GM19238 (cell line): ENCODE results near the gene CHST12.
"Not testable (repeated sequence)": the region's sequence is repeated elsewhere in the genome, so short reads cannot be mapped to it uniquely, and the experiment has no call there.

Experiments
- DNase-seq: peaks from one replicate; pipeline ENCODE4 v3.0.0; 2011; ENCODE audit warnings: low spot score; ENCODE audit not compliant: insufficient read length

CHST12 gene

DNA sequence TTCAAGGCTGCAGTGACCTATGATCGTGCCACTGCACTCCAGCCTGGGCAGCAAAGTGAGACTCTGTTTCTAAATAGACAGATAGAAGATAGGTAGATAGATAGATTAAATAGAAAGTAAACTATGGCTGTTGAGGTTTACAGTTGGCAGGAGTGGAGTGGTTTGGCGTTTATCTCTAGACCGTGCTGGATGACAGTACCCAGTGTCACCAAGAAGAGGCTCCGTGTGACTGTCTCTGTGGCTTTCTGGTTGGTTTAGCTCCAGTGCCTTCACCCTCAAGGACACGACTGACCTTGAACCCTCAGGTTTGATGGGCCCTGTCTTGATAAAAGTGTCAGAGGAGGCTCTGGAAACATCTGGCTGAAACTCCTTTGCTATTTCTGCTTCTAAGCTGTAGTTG is 31.7 kb downstream of the CHST12 start:
- DNase-seq = no peak

DNA sequence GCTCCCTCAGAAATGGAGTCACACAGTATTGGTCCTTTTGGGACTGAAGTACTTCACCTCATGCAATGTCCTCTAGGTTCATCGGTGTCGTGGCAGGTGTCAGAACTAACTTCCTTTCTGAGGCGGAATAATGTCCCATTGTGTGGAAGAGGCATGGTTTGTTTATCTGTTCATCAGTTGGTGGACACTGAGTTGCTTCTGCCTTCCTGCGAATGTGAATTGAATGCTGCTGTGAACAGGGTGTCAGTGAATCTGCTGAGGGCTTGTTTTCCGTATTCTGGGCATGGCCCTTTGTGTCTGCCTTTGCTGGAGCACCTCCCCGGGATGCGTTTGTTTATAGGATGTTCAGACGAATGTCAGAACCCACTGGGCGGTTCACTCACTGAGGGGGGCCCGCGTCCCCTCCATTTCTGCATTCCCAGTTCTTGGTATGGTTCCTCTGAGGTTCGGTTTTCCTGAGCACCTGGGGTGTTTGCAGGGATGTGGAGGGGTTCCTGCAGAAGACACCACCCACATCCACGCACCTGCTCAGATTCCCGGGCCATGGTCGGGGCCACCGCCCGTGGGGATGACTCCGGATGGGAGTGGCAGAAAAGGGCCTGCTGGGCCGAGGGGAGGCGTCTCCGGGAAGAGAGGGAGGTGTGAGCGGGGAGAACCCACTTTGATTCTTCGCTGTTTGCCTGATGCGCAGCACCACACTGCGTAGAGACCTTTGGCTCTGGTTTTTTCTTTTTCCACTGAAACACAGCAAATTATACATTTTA is 33.1 kb downstream of the CHST12 start:
- DNase-seq = no peak

- no peak for DNase-seq
These were observed 33.7 kb downstream of the CHST12 start for GRCh38 chr7:2437136-2437535.

DNA sequence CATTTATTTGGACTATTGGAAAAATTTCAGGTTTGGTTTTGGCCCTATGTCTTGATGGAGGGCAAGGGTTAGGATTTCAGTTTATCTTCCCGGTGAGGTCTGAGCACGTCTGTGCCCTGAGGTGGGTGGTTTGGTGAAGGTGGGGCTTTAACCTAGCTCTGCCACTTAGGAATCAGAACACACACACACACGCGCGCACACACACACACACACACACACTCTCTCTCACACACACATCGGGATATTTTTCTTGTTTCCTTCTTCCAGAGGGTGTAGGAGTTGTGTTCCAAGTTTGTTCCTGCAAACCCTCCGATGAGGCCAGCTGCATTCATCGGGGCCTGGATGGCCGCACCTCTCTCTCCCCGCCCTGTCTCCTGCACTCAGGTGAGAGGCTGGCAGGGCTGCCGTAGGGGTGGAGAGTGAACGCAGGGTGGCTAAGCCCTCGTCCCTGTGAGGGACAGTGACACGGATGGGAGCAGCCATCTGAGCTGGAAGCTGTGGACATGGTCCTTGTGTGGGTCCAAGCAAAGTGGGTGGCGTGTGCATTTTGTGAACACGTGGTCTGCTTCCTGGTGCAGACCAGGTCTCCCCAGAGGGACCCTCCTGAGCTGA is 34.2 kb downstream of the CHST12 start:
- DNase-seq = no peak

DNA sequence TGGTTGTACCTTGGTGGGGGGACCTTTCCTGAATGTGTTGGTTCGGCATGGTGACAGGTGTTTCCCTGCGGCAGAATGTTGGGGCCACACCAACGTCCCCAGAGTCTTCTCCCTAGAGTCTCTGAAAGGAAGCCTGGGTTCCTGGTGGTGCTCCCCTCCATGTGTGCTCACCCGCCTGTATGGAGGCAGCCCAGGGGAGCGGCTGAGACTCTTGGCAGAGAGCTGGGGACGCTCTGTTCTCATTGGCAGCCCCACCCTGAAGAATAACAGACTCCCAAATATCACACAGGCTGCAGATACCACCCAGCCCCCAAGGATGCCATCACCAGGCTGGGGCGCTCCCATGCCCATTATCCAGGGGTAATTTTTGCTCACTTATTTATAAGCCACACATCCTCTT is 34.8 kb downstream of the CHST12 start:
- DNase-seq = no peak

GRCh38 chr7:2438775-2439174 is 35.4 kb downstream of the CHST12 start:
- no peak for DNase-seq

DNA sequence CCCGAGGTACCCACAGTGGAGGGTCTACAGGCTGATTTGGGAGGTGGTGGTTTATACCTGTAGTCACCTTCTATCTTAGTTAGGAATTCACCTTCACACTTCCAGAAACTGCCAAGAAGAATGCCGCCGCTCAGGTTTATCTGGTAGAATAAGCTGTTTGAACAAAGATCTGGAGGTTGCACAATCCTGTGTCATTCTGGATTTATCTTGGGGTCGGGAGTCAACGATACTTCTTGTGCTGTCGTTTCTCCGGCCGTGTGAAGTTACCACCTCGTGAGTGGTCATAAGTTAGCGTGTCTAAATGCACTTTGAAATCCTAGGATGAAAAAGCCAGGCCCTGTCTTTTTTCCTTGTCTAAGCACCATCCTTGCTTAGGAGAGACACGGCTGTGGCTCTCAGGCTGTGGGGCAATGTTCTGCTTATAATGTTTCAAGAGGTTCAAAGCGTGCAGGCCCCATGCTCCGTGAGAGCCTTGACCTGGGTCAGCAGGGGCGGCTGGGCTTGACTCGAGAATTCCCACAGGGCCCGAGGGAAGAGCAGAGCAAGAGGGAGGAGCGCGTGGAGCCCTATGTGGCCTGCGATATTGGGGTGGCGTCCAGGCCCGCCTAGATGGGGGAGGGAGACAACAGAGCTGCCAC is 37.3 kb downstream of the CHST12 start:
- DNase-seq = no peak

DNA sequence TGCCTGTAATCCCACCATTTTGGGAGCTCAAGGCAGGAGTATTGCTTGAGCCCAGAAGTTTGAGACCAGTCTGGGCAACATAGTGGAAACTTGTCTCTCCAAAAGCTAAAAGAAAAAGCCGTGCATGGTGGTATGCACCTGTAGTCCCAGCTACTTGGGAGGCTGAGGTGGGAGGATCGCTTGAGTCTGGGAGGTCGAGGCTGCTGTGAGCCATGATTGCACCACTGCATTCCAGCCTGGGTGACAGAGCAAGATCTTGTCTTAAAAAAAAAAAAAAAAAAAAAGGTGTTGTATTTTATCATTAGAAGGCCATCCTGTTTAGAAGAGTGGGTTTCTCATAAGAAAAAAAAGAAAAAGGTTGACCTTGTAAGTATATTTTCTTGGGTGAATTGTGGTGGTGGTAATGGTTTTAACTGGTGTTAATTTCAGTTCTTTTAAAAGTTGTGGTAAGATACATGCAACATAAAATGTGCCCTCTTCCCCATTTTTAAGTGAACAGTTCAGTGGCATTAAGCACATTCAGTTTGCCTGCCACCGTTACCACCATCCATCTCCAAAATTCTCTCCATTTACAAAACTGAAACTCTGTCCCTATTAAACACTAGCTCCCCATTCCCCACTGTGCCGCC is 38.1 kb downstream of the CHST12 start:
- DNase-seq = no peak

DNA sequence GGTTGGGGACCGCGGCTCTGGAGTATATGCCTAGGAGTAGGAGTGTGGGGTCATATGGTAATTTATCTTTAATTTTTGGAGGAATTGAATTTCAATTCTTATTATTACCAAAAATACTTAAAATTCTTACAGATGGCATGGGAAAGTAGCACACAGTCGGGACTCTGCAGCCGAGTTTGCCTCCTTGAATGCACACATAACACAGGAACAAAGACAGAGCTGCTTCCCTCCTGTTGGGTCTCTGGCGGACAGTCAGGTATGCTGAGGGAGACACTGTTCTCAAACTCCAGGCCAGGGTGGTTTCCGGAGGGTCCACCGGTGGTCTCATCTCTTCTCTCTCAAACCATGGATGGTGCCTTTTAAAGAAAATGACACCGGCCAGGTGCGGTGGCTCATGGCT is 40.1 kb downstream of the CHST12 start:
- DNase-seq = no peak

DNA sequence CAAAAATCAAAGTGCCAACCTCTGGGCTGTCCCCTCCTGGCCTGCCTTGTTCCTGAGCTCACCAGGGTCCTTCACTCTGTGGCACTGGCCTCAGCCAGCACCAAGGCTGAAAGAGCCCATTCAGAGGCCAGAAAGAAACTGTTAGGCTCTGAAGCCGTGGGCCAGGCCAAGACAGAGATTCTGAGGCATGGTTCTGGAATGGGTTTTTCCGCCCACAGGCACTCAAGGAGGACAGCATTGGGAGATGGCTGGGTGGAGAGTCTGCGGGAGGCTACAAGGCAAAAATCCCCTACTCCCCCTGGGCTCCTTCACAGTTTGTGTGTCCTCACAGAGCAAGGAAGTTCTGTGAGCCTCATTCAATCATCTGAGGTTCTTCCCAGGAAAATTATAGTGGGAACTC is 41.1 kb downstream of the CHST12 start:
- DNase-seq = no peak

DNA sequence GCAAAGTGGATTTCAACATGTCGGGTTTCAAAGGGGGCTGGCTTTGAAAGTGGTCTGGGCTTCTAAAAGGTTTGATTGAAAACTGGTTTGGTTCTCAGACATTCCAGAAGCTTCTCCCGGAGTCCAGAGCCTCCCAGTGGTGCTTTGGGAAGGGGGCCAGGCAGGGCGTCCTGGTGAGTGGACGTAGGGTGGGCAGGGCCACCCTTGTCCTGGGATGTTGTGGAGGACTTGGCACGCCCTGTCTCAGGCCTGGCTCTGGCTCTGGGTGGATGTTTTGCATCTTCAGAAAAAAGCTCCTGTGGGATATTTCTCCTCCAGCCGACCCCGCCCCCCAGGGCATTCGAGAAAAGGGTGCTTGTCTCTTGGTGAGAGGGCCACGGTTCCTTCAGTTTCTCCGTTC is 41.6 kb downstream of the CHST12 start:
- no peak for DNase-seq

GRCh38 chr7:2445898-2446555 is 42.6 kb downstream of the CHST12 start:
- no peak for DNase-seq

DNA sequence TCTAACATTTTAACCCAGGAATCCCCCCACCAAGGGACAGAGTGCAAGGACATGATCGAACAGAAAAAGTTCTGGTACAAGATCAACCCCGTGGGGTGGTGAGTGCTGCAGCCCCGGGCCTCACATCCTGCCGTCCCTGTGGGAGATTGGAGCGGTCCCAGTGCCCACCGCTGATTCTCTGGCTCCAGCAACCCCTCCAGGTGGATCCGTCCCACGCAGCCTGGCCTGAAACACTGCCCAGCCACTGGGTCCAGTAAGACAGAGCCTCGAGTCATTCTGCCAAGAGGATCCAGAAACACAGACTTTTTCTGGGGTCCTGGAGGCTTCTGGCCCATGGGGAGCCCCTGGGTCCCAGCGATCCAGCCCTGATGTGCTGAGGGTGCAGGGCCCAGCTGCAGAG is 43.3 kb downstream of the CHST12 start:
- no peak for DNase-seq

DNA sequence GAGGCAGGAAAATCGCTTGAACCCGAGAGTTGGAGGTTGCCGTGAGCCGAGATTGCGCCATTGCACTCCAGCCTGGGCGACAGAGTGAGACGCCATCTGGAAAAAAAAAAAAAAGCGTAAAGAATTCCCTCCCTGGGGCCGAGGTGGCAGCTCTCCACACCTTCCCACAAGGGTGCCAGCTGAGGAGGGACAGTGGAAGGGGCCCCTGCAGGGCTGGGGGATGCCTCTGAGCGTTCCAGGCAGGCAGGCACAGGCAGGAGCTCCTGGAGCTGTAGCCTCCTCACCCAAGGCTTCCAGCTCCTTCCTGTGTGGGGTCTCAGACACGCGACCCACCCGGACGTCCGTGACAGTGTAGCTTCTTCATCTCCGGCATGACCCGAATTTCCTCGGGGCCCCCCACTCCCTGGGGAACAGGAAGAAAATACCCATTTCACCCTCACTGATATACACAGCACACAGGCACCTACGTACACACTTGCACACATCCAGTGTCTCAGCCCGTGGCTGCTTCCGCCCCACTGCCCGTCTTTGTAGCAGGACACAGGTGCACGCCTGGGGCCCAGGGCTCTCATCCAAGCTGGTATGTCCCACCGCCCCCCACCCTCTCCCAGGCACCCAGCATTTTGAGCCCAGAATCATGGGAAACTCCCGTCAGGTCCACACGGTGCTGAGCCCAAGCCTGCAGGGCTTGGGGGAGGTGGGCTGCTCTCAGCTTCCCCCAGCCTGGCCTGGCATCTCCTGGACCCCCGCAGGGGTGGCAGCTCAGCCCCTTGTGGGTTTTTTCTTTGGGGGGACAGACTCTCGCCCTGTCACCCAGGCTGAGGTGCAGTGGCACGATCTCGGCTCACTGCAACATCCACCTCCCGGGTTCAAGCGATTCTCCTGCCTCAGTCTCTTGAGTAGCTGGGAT is 47.0 kb downstream of the CHST12 start:
- no peak for DNase-seq

DNA sequence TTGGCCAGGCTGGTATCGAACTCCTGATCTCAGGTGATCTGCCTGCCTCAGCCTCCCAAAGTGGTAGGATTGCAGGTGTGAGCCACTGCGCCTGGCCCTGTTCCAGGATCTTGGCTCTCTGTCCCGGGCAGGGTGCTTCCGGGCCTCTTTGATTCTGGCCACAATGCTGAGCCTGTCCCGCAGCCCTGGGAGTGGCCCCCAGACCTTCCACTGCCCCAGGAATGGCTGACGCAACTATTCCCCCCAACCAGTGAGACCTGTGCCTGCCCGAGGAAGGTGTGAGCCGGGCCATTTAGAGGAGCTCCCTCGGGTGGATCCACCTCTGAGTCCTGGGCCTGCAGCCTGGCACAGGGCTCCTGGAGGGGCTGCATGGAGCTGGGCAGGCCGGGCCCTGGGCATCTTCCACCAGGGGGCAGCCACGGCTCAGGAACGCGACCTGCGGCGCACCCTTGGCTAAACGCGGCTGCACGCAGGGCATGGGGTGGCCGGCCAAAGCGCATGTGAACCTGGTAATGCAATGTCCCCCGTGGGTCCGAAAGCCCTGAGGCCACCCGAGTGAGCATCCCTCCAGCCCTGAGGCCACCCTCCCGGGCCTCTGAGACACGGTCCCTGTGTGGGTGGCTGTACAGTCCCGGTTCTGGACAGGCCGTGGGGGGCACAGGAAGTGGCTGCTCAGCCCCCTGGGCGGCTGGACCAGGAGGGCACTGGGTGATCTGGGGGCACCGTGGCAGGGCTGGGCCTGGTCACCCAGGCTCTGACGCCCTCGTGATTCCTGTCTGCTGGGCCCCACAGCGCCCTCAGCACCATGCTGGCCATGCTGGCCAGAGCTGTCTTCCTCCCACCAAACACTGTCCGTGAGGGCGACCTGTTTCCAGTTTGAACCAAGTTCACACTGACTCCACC is 48.0 kb downstream of the CHST12 start:
- peak; percentile 91 for DNase-seq

DNA sequence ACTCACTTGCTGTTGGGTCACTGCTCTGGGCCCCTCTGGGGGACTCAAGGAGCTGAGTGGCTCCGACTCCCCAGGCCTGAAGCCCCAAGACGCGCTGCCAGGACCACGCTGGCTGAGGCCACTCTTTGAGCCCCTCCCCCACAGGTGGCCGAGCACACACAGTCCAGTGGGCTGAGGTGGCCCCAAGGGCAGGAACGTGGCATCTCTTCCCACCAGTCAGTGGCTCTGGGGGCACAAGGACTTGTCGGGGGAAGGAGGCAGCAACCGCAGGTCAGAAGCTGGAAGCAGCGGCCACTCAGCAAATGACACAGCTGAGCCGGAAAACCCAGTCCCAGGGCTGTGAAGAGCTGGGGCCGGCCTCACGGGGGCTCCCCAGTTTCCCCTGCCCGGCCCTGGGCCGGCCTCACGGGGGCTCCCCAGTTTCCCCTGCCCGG is 48.7 kb downstream of the CHST12 start:
- no peak for DNase-seq

DNA sequence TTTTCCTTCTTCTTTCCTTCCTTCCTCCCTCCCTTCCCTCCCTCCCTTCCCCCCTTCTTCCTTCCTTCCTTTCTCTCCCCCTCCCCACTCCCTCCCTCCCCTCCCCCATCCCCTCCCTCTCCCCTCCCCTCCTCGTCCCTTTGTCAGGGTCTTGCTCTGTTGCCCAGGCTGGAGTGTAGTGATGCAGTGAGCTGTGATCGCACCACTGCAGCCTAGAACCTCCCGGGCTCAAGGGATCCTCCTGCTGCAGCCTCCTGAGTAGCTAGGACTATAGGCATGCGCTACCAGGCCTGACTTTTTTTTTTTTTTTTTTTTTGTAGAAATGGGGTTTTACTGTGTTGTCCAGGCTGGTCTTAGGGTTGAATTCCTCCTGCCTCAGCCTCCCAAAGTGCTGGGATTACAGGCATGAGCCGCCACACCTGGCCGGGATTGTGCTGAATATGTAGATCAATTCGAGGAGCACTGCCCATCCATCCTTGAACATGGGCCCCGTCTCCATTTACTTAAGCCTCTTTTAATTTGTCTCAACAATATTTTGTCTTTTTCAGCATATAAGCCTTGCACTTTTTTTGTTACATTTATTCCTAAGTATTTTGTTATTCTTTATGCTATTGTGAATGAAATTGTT is 49.3 kb downstream of the CHST12 start:
- DNase-seq = no peak

DNA sequence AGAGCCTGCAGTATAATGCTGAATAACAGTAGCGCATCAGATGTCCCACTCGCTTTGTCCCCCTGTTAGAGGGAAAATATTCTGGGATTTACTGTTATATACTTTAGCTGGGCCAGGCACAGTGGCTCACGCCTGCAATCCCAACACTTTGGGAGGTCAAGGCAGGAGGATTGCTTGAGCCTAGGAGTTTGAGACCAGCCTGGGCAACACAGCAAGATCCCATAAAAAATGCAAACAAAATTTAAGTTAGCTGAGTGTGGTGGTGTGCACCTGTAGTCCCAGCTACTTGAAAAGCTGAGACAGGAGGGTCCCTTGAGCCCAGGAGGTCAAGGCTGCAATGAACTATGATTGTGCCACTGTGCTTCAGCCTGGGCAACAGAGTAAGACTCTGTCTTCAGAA is 50.4 kb downstream of the CHST12 start:
- DNase-seq = not testable (repeated sequence)

GRCh38 chr7:2459674-2460073 is 56.3 kb downstream of the CHST12 start:
- DNase-seq = no peak
